Panc1 (cell line): Measurements from ENCODE around the gene HOXA10. TPM values are rescaled to one million over a fixed set of nuclear protein-coding genes. Genes with fewer than 3 reads are reported as not detected.

Experiments used
- ATAC-seq: fragments of 200-7000 bp; cut with Tn5 transposase; 2 replicates; pipeline ENCODE4 v1.9.1; 2020; ENCODE audit warnings: mild to moderate bottlenecking, moderate library complexity
- BruUV-seq: library from RNA; stranded (reverse); fragments of 400-500 nt; replicated peaks from 2 replicates; lab custom pipeline; 2021; lab: Mats Ljungman, UMichigan
- CTCF ChIA-PET: fragments of 300-600 bp; sonication (Branson Sonifier 250); formaldehyde crosslinking; loops from one replicate; lab custom pipeline; 2022; ENCODE audit warnings: antibody characterized with exemption; lab: Charles Lee
- POLR2A ChIA-PET: fragments of 300-600 bp; sonication (Branson Sonifier 250); formaldehyde crosslinking; loops from one replicate; lab custom pipeline; 2022; ENCODE audit warnings: antibody characterized with exemption; lab: Charles Lee
- DNase-seq: peaks from one replicate; pipeline ENCODE4 v3.0.0-alpha.2; 2010; ENCODE audit warnings: low read depth, low spot score
- H3K27ac ChIP-seq: 2 replicates; pipeline ENCODE4 v1.5.1; 2011; ENCODE audit warnings: mild to moderate bottlenecking, low read length, inconsistent platforms
- H3K27me3 ChIP-seq: fragments of 200-500 bp; sonication (Bioruptor generic); 2 replicates; pipeline ENCODE4 v1.6.0; 2014; ENCODE audit warnings: low read length, inconsistent platforms; ENCODE audit not compliant: control insufficient read depth, insufficient read depth
- H3K36me3 ChIP-seq: fragments of 200-500 bp; sonication (Bioruptor generic); 2 replicates; pipeline ENCODE4 v1.5.1; 2014; ENCODE audit warnings: inconsistent platforms, mild to moderate bottlenecking, low read length, moderate library complexity; ENCODE audit not compliant: control insufficient read depth, insufficient read depth
- H3K4me1 ChIP-seq: 2 replicates; pipeline ENCODE4 v1.5.1; 2011; ENCODE audit warnings: inconsistent platforms, mild to moderate bottlenecking, low read length, moderate library complexity; ENCODE audit not compliant: control insufficient read depth, insufficient read depth
- H3K4me3 ChIP-seq, 2 experiments: 2 replicates each; pipeline ENCODE4 v1.5.1; 2011 to 2012; ENCODE audit warnings: low read depth in 2 of 2, low read length in 2 of 2, mild to moderate bottlenecking in 2 of 2, inconsistent platforms in 1 of 2, moderate library complexity in 1 of 2
- H3K9me3 ChIP-seq: fragments of 200-500 bp; sonication (Bioruptor generic); 2 replicates; pipeline ENCODE4 v1.5.1; 2014; ENCODE audit warnings: low read depth, mild to moderate bottlenecking, inconsistent platforms, low read length, moderate library complexity; ENCODE audit not compliant: control insufficient read depth, insufficient read depth
- POLR2AphosphoS5 ChIP-seq: IDR thresholded peaks from 2 replicates; pipeline ENCODE4 v1.6.1; 2012; ENCODE audit warnings: mild to moderate bottlenecking, low read depth, low read length, moderate library complexity
- SIN3A ChIP-seq: IDR thresholded peaks from 2 replicates; pipeline ENCODE4 v1.6.1; 2012; ENCODE audit warnings: low read depth, mild to moderate bottlenecking, low read length, moderate library complexity, borderline replicate concordance; ENCODE audit not compliant: insufficient read depth
- TCF7L2 ChIP-seq: IDR thresholded peaks from 2 replicates; pipeline ENCODE4 v1.6.1; 2011; ENCODE audit warnings: mild to moderate bottlenecking, low read depth, low read length, inconsistent platforms
- in situ Hi-C: cut with HindIII; loops from 2 replicates; pipeline ENCODE4 v1.10.0; 2016; ENCODE audit warnings: low sequenced_read_pairs, low pct_unique_long_range_greater_than_20kb
- intact Hi-C: fragments of 100-400 bp; cut with micrococcal nuclease; formaldehyde crosslinking; loops from one replicate; pipeline ENCODE4 v1.10.0; 2022; ENCODE audit not compliant: unreplicated experiment
- total RNA-seq: library from RNA; stranded (reverse); gene quantifications from one replicate; pipeline ENCODE4 v1.2.1, GENCODE V29; 2021; ENCODE audit not compliant: unreplicated experiment
- TF ChIP-seq, protein P1 (sequence below): fragments of 450-650 bp; IDR thresholded peaks from 2 replicates; pipeline ENCODE4 v1.5.1; 2017; ENCODE audit warnings: mild to moderate bottlenecking
- TF ChIP-seq, protein P2 (sequence below), 2 experiments: IDR thresholded peaks; 2 replicates each; pipeline ENCODE4 v1.6.1; 2011 to 2012; ENCODE audit warnings: low read depth in 2 of 2, control low read depth in 1 of 2, low read length in 1 of 2, mild to moderate bottlenecking in 1 of 2, moderate library complexity in 1 of 2; ENCODE audit not compliant: insufficient read depth in 1 of 2

HOXA10 gene
- total RNA-seq, 1 experiment from 2014 or later: 0.41 TPM

DNA sequence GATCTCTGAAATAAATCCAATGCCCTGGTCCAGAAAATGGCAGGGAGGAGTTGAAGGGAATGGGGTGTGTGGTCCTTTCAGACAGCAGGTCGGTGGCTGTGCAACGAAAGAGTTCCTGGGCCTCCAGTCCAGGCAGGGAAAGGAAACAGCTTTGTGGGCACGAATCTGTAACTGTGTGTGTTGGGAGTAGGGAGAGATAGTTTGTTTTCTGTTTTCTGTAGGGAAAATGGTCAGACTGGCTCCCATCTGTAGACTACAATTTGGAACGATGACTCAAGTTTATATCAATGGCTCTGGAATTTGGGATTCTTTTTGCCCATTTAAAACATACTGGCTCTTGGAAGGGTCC, 6.2 kb downstream of the HOXA10 start:
- Histone ChIP-seq H3K4me1 (peaks cover 5% of the 10 kb centered on the region; the same call in 1 of the 2 replicates), H3K36me3 (no peaks in the 10 kb centered on the region; the same call in 1 of the 2 replicates), H3K9me3 (no peaks in the 10 kb centered on the region), H3K4me3 (no peak overlapping the region), H3K27me3 (no peaks in the 10 kb centered on the region), H3K27ac (no peak overlapping the region)
- ATAC-seq (no peak), DNase-seq (no peak)
- in situ Hi-C loops: no loop called here
- ChIA-PET POLR2A (no interaction called here), CTCF (interaction anchor here (0.5 kb wide), 1 partner anchor 484 kb away, joined by 3 read pairs; no protein-coding TSS in a partner anchor)
- TF ChIP-seq, protein P1, sequence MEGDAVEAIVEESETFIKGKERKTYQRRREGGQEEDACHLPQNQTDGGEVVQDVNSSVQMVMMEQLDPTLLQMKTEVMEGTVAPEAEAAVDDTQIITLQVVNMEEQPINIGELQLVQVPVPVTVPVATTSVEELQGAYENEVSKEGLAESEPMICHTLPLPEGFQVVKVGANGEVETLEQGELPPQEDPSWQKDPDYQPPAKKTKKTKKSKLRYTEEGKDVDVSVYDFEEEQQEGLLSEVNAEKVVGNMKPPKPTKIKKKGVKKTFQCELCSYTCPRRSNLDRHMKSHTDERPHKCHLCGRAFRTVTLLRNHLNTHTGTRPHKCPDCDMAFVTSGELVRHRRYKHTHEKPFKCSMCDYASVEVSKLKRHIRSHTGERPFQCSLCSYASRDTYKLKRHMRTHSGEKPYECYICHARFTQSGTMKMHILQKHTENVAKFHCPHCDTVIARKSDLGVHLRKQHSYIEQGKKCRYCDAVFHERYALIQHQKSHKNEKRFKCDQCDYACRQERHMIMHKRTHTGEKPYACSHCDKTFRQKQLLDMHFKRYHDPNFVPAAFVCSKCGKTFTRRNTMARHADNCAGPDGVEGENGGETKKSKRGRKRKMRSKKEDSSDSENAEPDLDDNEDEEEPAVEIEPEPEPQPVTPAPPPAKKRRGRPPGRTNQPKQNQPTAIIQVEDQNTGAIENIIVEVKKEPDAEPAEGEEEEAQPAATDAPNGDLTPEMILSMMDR: no peak
- TF ChIP-seq SIN3A: no peak
- TF ChIP-seq, protein P2, sequence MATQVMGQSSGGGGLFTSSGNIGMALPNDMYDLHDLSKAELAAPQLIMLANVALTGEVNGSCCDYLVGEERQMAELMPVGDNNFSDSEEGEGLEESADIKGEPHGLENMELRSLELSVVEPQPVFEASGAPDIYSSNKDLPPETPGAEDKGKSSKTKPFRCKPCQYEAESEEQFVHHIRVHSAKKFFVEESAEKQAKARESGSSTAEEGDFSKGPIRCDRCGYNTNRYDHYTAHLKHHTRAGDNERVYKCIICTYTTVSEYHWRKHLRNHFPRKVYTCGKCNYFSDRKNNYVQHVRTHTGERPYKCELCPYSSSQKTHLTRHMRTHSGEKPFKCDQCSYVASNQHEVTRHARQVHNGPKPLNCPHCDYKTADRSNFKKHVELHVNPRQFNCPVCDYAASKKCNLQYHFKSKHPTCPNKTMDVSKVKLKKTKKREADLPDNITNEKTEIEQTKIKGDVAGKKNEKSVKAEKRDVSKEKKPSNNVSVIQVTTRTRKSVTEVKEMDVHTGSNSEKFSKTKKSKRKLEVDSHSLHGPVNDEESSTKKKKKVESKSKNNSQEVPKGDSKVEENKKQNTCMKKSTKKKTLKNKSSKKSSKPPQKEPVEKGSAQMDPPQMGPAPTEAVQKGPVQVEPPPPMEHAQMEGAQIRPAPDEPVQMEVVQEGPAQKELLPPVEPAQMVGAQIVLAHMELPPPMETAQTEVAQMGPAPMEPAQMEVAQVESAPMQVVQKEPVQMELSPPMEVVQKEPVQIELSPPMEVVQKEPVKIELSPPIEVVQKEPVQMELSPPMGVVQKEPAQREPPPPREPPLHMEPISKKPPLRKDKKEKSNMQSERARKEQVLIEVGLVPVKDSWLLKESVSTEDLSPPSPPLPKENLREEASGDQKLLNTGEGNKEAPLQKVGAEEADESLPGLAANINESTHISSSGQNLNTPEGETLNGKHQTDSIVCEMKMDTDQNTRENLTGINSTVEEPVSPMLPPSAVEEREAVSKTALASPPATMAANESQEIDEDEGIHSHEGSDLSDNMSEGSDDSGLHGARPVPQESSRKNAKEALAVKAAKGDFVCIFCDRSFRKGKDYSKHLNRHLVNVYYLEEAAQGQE (IDR thresholded peaks at IDR 0.05; ENCODE audit: insufficient read depth in 1 of 2, low read depth in 2 of 2, low read length in 1 of 2): no peak
- no peak for TF ChIP-seq POLR2AphosphoS5
- no peak for TF ChIP-seq TCF7L2
- intact Hi-C loops: no loop called here
- no TSS peak for BruUV-seq

DNA sequence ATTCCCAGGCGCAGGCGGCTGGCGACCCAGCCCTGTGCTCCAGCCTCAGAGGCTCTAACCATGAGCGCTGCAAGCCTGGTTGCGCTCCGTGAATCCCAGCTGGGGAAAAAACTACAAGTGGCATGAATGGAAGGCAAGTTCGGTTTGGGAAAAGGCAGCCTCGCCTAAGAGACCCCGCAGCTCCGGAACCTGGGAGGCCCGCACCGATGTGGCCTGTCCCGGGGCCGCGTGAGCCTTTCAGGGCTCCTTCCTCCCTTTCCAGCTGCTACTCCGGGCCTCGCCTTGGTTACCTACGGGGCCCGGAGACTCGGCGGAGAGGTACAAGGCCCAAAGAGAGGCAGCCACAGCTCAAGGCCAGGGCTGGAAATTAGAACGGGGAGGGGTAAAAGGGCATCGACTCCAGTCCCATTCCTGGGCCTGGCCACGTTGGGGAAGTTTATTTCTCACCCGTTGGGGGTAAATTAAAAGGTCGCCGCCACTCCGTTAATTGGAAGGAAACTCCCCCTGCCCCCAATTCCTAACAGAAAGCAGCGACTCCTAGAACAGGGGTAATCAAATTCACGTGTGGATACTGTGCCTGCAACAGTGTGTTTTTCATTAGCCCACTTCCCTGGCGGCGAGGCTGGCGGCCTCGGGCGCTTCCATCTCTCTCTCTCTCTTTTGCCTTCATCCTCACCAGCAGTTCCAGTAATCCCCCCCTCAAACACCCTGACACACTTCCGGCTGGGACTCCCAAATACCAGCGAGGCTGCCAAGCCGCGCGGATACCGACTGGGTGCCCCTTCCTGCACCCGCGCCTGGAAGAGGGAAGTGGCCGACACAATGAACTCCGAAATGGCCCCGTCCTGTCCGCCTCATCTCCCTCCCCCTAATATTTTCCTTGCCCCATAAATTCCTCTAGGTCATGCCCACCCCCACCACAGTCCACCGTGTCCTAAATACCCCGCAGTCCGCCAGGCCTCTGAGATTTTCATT, 7.3 kb downstream of the HOXA10 start:
- H3K27ac ChIP-seq: no peak overlapping the region
- peaks cover 5% of the 10 kb centered on the region; the same call in 1 of the 2 replicates for H3K4me1 ChIP-seq
- no peak for DNase-seq
- ATAC-seq: no peak
- H3K4me3 ChIP-seq: no peak overlapping the region
- BruUV-seq: no TSS peak
- TF ChIP-seq POLR2AphosphoS5 (no peak), TCF7L2 (no peak), SIN3A (no peak)
- TF ChIP-seq, protein P1: no peak
- TF ChIP-seq, protein P2 (IDR thresholded peaks at IDR 0.05; ENCODE audit: insufficient read depth in 1 of 2, low read depth in 2 of 2, low read length in 1 of 2): no peak
- ChIA-PET CTCF (interaction anchor here (0.7 kb wide), 1 partner anchor 339 kb away, joined by 7 read pairs; no protein-coding TSS in a partner anchor), POLR2A (no interaction called here)
- intact Hi-C loops: no loop called here
- H3K9me3 ChIP-seq: no peaks in the 10 kb centered on the region
- in situ Hi-C loops: no loop called here
- H3K36me3 ChIP-seq: no peaks in the 10 kb centered on the region; the same call in 1 of the 2 replicates
- no peaks in the 10 kb centered on the region for H3K27me3 ChIP-seq
